RWPE2 (cell line): ENCODE measurements around the gene DDX21.

Source experiments
- ATAC-seq: fragments of 200-7000 bp; cut with Tn5 transposase; 3 replicates; pipeline ENCODE4 v1.9.1; 2021; ENCODE audit warnings: low read depth
- DNase-seq: peaks from one replicate; pipeline ENCODE4 v3.0.0-alpha.2; 2020; ENCODE audit warnings: low spot score
- H3K27ac ChIP-seq: fragments of 450-650 bp; 2 replicates; pipeline ENCODE4 v1.5.1; 2017; ENCODE audit warnings: mild to moderate bottlenecking; ENCODE audit not compliant: poor library complexity, severe bottlenecking
- H3K27me3 ChIP-seq: fragments of 250-450 bp; sonication (Bioruptor Pico); 2 replicates; pipeline ENCODE4 v1.5.1; 2021; ENCODE audit warnings: mild to moderate bottlenecking, moderate library complexity; ENCODE audit not compliant: insufficient read depth, poor library complexity, severe bottlenecking
- H3K36me3 ChIP-seq: fragments of 250-450 bp; sonication (Bioruptor Pico); 2 replicates; pipeline ENCODE4 v1.5.1; 2020; ENCODE audit warnings: low read depth, mild to moderate bottlenecking, moderate library complexity
- H3K4me1 ChIP-seq: fragments of 250-450 bp; sonication (Bioruptor Pico); 2 replicates; pipeline ENCODE4 v1.5.1; 2021; ENCODE audit warnings: mild to moderate bottlenecking, moderate library complexity; ENCODE audit not compliant: insufficient read depth, poor library complexity, severe bottlenecking
- H3K4me3 ChIP-seq: fragments of 250-450 bp; sonication (Bioruptor Pico); 2 replicates; pipeline ENCODE4 v1.5.1; 2021; ENCODE audit warnings: mild to moderate bottlenecking, moderate library complexity; ENCODE audit not compliant: severe bottlenecking
- H3K9me3 ChIP-seq: fragments of 250-450 bp; sonication (Bioruptor Pico); 2 replicates; pipeline ENCODE4 v1.5.1; 2021; ENCODE audit warnings: mild to moderate bottlenecking, moderate library complexity; ENCODE audit not compliant: severe bottlenecking
- TF ChIP-seq, protein P1 (sequence below): fragments of 450-650 bp; IDR thresholded peaks from one replicate; pipeline ENCODE4 v1.5.1; 2017; ENCODE audit warnings: mild to moderate bottlenecking, moderate library complexity; ENCODE audit not compliant: poor library complexity, severe bottlenecking

DDX21 gene

GRCh38 chr10:68954904-68955303 lies 1.1 kb upstream of the DDX21 start:
- TF ChIP-seq, protein P1, sequence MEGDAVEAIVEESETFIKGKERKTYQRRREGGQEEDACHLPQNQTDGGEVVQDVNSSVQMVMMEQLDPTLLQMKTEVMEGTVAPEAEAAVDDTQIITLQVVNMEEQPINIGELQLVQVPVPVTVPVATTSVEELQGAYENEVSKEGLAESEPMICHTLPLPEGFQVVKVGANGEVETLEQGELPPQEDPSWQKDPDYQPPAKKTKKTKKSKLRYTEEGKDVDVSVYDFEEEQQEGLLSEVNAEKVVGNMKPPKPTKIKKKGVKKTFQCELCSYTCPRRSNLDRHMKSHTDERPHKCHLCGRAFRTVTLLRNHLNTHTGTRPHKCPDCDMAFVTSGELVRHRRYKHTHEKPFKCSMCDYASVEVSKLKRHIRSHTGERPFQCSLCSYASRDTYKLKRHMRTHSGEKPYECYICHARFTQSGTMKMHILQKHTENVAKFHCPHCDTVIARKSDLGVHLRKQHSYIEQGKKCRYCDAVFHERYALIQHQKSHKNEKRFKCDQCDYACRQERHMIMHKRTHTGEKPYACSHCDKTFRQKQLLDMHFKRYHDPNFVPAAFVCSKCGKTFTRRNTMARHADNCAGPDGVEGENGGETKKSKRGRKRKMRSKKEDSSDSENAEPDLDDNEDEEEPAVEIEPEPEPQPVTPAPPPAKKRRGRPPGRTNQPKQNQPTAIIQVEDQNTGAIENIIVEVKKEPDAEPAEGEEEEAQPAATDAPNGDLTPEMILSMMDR, result no peak
- no peak for DNase-seq
- Histone ChIP-seq H3K36me3 (peaks cover 29% of the 10 kb centered on the region), H3K9me3 (no peaks in the 10 kb centered on the region), H3K27ac (peak overlapping the region; percentile 69), H3K4me3 (peak overlapping the region; percentile 89), H3K27me3 (no peaks in the 10 kb centered on the region), H3K4me1 (peaks cover 13% of the 10 kb centered on the region)
- no peak for ATAC-seq

- Histone ChIP-seq H3K4me3 (peak overlapping the region; percentile 89), H3K27ac (peak overlapping the region; percentile 69), H3K36me3 (peaks cover 34% of the 10 kb centered on the region), H3K9me3 (no peaks in the 10 kb centered on the region), H3K4me1 (peaks cover 13% of the 10 kb centered on the region), H3K27me3 (no peaks in the 10 kb centered on the region)
- 0 out of 3 replicates have a peak, but pooled peaks have one; percentile 3 for ATAC-seq
- DNase-seq, result no peak
- TF ChIP-seq, protein P1, result no peak
These were observed 577 bp upstream of the DDX21 start for GRCh38 chr10:68955355-68955831.

- Histone ChIP-seq H3K27ac (peak overlapping the region; percentile 69), H3K4me1 (peaks cover 13% of the 10 kb centered on the region), H3K36me3 (peaks cover 52% of the 10 kb centered on the region), H3K4me3 (peak overlapping the region; percentile 89), H3K27me3 (no peaks in the 10 kb centered on the region), H3K9me3 (no peaks in the 10 kb centered on the region)
- no peak for ATAC-seq
- DNase-seq, result no peak
- TF ChIP-seq, protein P1, result no peak
These were observed 1.3 kb downstream of the DDX21 start for GRCh38 chr10:68957284-68957615.

DNA sequence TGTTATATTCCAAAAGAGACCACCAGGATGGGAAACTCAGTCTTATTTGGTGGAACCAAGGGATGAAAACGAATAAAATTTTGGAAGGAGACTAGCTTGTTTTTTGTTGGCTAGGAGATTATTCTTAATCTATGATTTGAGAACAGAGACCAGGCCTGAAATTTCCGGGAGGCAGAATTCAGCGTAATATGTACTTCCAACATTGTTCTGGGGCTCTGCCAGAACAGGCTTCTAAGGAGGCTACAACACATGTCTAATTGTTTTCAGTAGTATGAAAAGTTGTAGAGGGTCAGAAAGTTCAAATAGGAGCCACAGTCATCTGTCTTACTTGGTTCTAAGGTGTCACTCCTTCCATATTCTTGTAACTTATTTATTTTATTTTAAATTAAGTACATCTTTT lies 1.7 kb downstream of the DDX21 start:
- peak overlapping the region; percentile 89 for H3K4me3 ChIP-seq
- H3K9me3 ChIP-seq, result no peaks in the 10 kb centered on the region
- H3K4me1 ChIP-seq, result peaks cover 13% of the 10 kb centered on the region
- DNase-seq (no peak), ATAC-seq (no peak)
- peaks cover 56% of the 10 kb centered on the region for H3K36me3 ChIP-seq
- no peaks in the 10 kb centered on the region for H3K27me3 ChIP-seq
- no peak overlapping the region for H3K27ac ChIP-seq
- TF ChIP-seq, protein P1, result no peak

- H3K9me3 ChIP-seq, result no peaks in the 10 kb centered on the region
- no peak overlapping the region for H3K4me3 ChIP-seq
- no peak overlapping the region for H3K27ac ChIP-seq
- no peak for DNase-seq
- H3K4me1 ChIP-seq, result peaks cover 13% of the 10 kb centered on the region
- TF ChIP-seq, protein P1, result no peak
- no peaks in the 10 kb centered on the region for H3K27me3 ChIP-seq
- peaks cover 79% of the 10 kb centered on the region for H3K36me3 ChIP-seq
- no peak for ATAC-seq
These were observed 3.9 kb downstream of the DDX21 start for GRCh38 chr10:68959695-68960527.
